GM23338 (cell line): ENCODE data around the gene REM2. TPM values are rescaled to one million over a fixed set of nuclear protein-coding genes. Genes with fewer than 3 reads are reported as not detected.

Experiments
- ATAC-seq: fragments of 200-7000 bp; cut with Tn5 transposase; 3 replicates; pipeline ENCODE4 v1.9.1; 2020
- DNase-seq: peaks from one replicate; pipeline ENCODE4 v3.0.0-alpha.2; 2015; ENCODE audit warnings: low spot score
- H2AFZ ChIP-seq: fragments of 200-600 bp; sonication (generic); 2 replicates; pipeline ENCODE4 v1.8.0; 2016; ENCODE audit warnings: antibody characterized with exemption, mild to moderate bottlenecking, moderate library complexity
- H3F3A ChIP-seq: fragments of 200-600 bp; sonication (generic); replicated peaks from 2 replicates; pipeline ENCODE4 v1.8.0; 2017; ENCODE audit warnings: antibody characterized with exemption, mixed run types, low read depth
- H3K27ac ChIP-seq: fragments of 200-600 bp; sonication (generic); 2 replicates; pipeline ENCODE4 v1.6.1; 2016; ENCODE audit warnings: low read depth
- H3K27me3 ChIP-seq: fragments of 200-600 bp; sonication (generic); 2 replicates; pipeline ENCODE4 v1.8.0; 2016; ENCODE audit warnings: mild to moderate bottlenecking, mixed run types, moderate library complexity; ENCODE audit not compliant: insufficient read depth
- H3K36me3 ChIP-seq: fragments of 200-600 bp; sonication (generic); 2 replicates; pipeline ENCODE4 v1.8.0; 2016; ENCODE audit warnings: mild to moderate bottlenecking; ENCODE audit not compliant: insufficient read depth
- H3K4me1 ChIP-seq: fragments of 200-600 bp; sonication (generic); 2 replicates; pipeline ENCODE4 v1.8.0; 2016; ENCODE audit warnings: mild to moderate bottlenecking, moderate library complexity; ENCODE audit not compliant: insufficient read depth
- H3K4me2 ChIP-seq: fragments of 200-600 bp; sonication (generic); 2 replicates; pipeline ENCODE4 v1.7.1; 2017; ENCODE audit warnings: mixed run types
- H3K4me3 ChIP-seq: fragments of 200-600 bp; sonication (generic); 2 replicates; pipeline ENCODE4 v1.6.1; 2016; ENCODE audit warnings: mixed run types
- H3K79me2 ChIP-seq: fragments of 200-600 bp; sonication (generic); replicated peaks from 2 replicates; pipeline ENCODE4 v1.8.0; 2017; ENCODE audit warnings: mild to moderate bottlenecking; ENCODE audit not compliant: insufficient read depth
- H3K9me2 ChIP-seq: fragments of 200-600 bp; sonication (generic); 2 replicates; pipeline ENCODE4 v1.8.0; 2017; ENCODE audit not compliant: insufficient read depth
- H4K20me1 ChIP-seq: fragments of 200-600 bp; sonication (generic); replicated peaks from 2 replicates; pipeline ENCODE4 v1.8.0; 2017; ENCODE audit warnings: mild to moderate bottlenecking; ENCODE audit not compliant: insufficient read depth
- H3K27ac Mint-ChIP-seq: 2 replicates; pipeline ENCODE4 v1.8.0; 2020; ENCODE audit warnings: inconsistent platforms, mild to moderate bottlenecking, moderate library complexity, mixed read lengths
- H3K27me3 Mint-ChIP-seq: 3 replicates; pipeline ENCODE4 v1.8.0; 2022; ENCODE audit warnings: low read depth, mild to moderate bottlenecking, moderate library complexity, mixed read lengths, inconsistent platforms; ENCODE audit not compliant: insufficient read depth, poor library complexity
- H3K36me3 Mint-ChIP-seq: 3 replicates; pipeline ENCODE4 v1.8.0; 2021; ENCODE audit warnings: low read depth, mild to moderate bottlenecking, inconsistent platforms, moderate library complexity, mixed read lengths
- H3K4me1 Mint-ChIP-seq: 3 replicates; pipeline ENCODE4 v1.8.0; 2020; ENCODE audit warnings: mild to moderate bottlenecking, inconsistent platforms, mixed read lengths
- H3K4me3 Mint-ChIP-seq: 3 replicates; pipeline ENCODE4 v1.8.0; 2021; ENCODE audit warnings: moderate library complexity, mild to moderate bottlenecking, inconsistent platforms, mixed read lengths
- H3K9me3 Mint-ChIP-seq: 3 replicates; pipeline ENCODE4 v1.8.0; 2020; ENCODE audit warnings: moderate library complexity, mild to moderate bottlenecking, inconsistent platforms, mixed read lengths
- CREB1 ChIP-seq: fragments of 250-450 bp; sonication (Bioruptor Pico); IDR thresholded peaks from 2 replicates; pipeline ENCODE4 v1.5.0; 2020; ENCODE audit warnings: low read depth, mild to moderate bottlenecking, moderate library complexity
- EZH2 ChIP-seq: fragments of 200-600 bp; sonication (generic); IDR thresholded peaks from one replicate; pipeline ENCODE4 v1.8.0; 2017; ENCODE audit warnings: antibody characterized with exemption, mild to moderate bottlenecking, low read depth; ENCODE audit not compliant: unreplicated experiment
- EZH2phosphoT487 ChIP-seq: fragments of 200-600 bp; sonication (generic); IDR thresholded peaks from one replicate; pipeline ENCODE4 v1.8.1; 2018; ENCODE audit warnings: antibody characterized with exemption; ENCODE audit not compliant: unreplicated experiment
- JUNB ChIP-seq: IDR thresholded peaks from one replicate; pipeline ENCODE4 v1.6.1; 2016; ENCODE audit warnings: antibody characterized with exemption; ENCODE audit not compliant: unreplicated experiment
- NANOG ChIP-seq: IDR thresholded peaks from 2 replicates; pipeline ENCODE4 v1.6.1; 2016; ENCODE audit warnings: antibody characterized with exemption, borderline replicate concordance
- POLR2AphosphoS5 ChIP-seq: IDR thresholded peaks from 2 replicates; pipeline ENCODE4 v1.6.1; 2016; ENCODE audit warnings: antibody characterized with exemption, low read depth
- STAT1 ChIP-seq: IDR thresholded peaks from one replicate; pipeline ENCODE4 v1.6.1; 2016; ENCODE audit warnings: antibody characterized with exemption; ENCODE audit not compliant: unreplicated experiment
- ZNF114 ChIP-seq: fragments of 250-450 bp; sonication (Bioruptor Pico); IDR thresholded peaks from 2 replicates; pipeline ENCODE4 v1.5.0; 2020; ENCODE audit warnings: mild to moderate bottlenecking, moderate library complexity
- ZNF331 ChIP-seq: fragments of 250-450 bp; sonication (Bioruptor Pico); IDR thresholded peaks from 2 replicates; pipeline ENCODE4 v1.5.0; 2020; ENCODE audit warnings: low read depth, mild to moderate bottlenecking, moderate library complexity
- polyA plus RNA-seq: library from polyadenylated mRNA; unstranded; fragments of >200 nt; fragmentation: Nextera tagmentation; extraction: Ambion mirVana; gene quantifications from 2 replicates; pipeline ENCODE4 v1.2.1, GENCODE V29; 2016
- total RNA-seq: library from RNA; depleted of rRNA; stranded (reverse); fragments of >200 nt; shearing (Covaris generic); gene quantifications from 2 replicates; pipeline ENCODE4 v1.2.3, GENCODE V29; 2014
- TF ChIP-seq, protein P1 (sequence below): IDR thresholded peaks from one replicate; pipeline ENCODE4 v1.6.1; 2018; ENCODE audit warnings: antibody characterized with exemption; ENCODE audit not compliant: unreplicated experiment
- TF ChIP-seq, protein P2 (sequence below): fragments of 250-450 bp; sonication (Bioruptor Pico); IDR thresholded peaks from 2 replicates; pipeline ENCODE4 v1.5.0; 2020; ENCODE audit warnings: mild to moderate bottlenecking, moderate library complexity
- TF ChIP-seq, protein P3 (sequence below), 2 experiments: fragments of 200-600 bp in 1 of 2; sonication (generic) in 1 of 2; conservative IDR thresholded peaks; 2 replicates each; pipeline versions ENCODE4 v1.5.1 to v1.6.1; 2016 to 2017; ENCODE audit warnings: antibody characterized with exemption in 2 of 2, low read depth in 2 of 2, mild to moderate bottlenecking in 2 of 2, moderate library complexity in 1 of 2
- TF ChIP-seq, protein P4 (sequence below): IDR thresholded peaks from 2 replicates; pipeline ENCODE4 v1.6.1; 2016; ENCODE audit warnings: antibody characterized with exemption

The REM2 gene
- total and polyA plus RNA-seq, 2 experiments from 2014 or later: 0.31 to 2.9 TPM

DNA sequence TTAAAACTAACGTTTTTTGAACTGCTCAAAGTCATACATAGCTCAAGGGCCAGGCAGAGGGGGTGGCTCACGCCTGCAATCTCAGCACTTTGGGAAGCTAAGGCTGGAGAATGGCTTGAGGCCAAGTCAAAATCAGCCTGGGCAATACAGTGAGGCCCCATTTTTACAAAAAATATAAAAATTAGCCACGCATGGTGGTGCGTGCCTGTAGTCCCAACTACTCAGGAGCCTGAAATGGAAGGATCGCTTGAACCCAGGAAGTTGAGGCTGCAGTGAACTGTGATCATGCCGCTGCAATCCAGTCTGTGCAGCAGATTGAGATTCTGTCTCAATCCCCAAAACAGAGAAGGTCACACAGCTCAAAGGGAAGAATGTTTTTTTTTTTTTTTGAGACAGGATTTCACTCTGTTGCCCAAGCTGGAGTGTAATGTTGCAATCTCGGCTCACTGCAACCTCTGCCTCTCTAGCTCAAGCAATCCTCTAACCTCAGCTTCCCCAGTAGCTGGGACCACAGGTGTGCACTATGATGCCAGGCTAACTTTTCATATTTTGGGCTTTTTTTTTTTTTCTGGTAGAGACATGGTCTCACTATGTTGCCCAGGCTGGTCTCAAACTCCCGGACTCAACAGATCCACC lies 33.0 kb downstream of the REM2 start:
- H3F3A ChIP-seq: peaks cover 18% of the 10 kb centered on the region
- Mint-ChIP-seq H3K36me3 (peaks cover 30% of the 10 kb centered on the region), H3K4me3 (no peak overlapping the region), H3K27me3 (peaks cover 12% of the 10 kb centered on the region), H3K27ac (no peak overlapping the region), H3K9me3 (no peaks in the 10 kb centered on the region; the same call in 2 of the 3 replicates), H3K4me1 (peaks cover 11% of the 10 kb centered on the region; the same call in 2 of the 3 replicates)
- H2AFZ ChIP-seq: no peak overlapping the region
- H4K20me1 ChIP-seq: no peaks in the 10 kb centered on the region; the same call in 1 of the 2 replicates
- no peaks in the 10 kb centered on the region for H3K9me2 ChIP-seq
- TF ChIP-seq ZNF114 (CRISPR knock-in tag) (no peak), STAT1 (no peak), POLR2AphosphoS5 (no peak), EZH2phosphoT487 (no peak), ZNF331 (no peak), JUNB (no peak), EZH2 (no peak), CREB1 (CRISPR knock-in tag) (no peak), NANOG (no peak)
- TF ChIP-seq, protein P1, sequence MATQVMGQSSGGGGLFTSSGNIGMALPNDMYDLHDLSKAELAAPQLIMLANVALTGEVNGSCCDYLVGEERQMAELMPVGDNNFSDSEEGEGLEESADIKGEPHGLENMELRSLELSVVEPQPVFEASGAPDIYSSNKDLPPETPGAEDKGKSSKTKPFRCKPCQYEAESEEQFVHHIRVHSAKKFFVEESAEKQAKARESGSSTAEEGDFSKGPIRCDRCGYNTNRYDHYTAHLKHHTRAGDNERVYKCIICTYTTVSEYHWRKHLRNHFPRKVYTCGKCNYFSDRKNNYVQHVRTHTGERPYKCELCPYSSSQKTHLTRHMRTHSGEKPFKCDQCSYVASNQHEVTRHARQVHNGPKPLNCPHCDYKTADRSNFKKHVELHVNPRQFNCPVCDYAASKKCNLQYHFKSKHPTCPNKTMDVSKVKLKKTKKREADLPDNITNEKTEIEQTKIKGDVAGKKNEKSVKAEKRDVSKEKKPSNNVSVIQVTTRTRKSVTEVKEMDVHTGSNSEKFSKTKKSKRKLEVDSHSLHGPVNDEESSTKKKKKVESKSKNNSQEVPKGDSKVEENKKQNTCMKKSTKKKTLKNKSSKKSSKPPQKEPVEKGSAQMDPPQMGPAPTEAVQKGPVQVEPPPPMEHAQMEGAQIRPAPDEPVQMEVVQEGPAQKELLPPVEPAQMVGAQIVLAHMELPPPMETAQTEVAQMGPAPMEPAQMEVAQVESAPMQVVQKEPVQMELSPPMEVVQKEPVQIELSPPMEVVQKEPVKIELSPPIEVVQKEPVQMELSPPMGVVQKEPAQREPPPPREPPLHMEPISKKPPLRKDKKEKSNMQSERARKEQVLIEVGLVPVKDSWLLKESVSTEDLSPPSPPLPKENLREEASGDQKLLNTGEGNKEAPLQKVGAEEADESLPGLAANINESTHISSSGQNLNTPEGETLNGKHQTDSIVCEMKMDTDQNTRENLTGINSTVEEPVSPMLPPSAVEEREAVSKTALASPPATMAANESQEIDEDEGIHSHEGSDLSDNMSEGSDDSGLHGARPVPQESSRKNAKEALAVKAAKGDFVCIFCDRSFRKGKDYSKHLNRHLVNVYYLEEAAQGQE: no peak
- TF ChIP-seq, protein P2, sequence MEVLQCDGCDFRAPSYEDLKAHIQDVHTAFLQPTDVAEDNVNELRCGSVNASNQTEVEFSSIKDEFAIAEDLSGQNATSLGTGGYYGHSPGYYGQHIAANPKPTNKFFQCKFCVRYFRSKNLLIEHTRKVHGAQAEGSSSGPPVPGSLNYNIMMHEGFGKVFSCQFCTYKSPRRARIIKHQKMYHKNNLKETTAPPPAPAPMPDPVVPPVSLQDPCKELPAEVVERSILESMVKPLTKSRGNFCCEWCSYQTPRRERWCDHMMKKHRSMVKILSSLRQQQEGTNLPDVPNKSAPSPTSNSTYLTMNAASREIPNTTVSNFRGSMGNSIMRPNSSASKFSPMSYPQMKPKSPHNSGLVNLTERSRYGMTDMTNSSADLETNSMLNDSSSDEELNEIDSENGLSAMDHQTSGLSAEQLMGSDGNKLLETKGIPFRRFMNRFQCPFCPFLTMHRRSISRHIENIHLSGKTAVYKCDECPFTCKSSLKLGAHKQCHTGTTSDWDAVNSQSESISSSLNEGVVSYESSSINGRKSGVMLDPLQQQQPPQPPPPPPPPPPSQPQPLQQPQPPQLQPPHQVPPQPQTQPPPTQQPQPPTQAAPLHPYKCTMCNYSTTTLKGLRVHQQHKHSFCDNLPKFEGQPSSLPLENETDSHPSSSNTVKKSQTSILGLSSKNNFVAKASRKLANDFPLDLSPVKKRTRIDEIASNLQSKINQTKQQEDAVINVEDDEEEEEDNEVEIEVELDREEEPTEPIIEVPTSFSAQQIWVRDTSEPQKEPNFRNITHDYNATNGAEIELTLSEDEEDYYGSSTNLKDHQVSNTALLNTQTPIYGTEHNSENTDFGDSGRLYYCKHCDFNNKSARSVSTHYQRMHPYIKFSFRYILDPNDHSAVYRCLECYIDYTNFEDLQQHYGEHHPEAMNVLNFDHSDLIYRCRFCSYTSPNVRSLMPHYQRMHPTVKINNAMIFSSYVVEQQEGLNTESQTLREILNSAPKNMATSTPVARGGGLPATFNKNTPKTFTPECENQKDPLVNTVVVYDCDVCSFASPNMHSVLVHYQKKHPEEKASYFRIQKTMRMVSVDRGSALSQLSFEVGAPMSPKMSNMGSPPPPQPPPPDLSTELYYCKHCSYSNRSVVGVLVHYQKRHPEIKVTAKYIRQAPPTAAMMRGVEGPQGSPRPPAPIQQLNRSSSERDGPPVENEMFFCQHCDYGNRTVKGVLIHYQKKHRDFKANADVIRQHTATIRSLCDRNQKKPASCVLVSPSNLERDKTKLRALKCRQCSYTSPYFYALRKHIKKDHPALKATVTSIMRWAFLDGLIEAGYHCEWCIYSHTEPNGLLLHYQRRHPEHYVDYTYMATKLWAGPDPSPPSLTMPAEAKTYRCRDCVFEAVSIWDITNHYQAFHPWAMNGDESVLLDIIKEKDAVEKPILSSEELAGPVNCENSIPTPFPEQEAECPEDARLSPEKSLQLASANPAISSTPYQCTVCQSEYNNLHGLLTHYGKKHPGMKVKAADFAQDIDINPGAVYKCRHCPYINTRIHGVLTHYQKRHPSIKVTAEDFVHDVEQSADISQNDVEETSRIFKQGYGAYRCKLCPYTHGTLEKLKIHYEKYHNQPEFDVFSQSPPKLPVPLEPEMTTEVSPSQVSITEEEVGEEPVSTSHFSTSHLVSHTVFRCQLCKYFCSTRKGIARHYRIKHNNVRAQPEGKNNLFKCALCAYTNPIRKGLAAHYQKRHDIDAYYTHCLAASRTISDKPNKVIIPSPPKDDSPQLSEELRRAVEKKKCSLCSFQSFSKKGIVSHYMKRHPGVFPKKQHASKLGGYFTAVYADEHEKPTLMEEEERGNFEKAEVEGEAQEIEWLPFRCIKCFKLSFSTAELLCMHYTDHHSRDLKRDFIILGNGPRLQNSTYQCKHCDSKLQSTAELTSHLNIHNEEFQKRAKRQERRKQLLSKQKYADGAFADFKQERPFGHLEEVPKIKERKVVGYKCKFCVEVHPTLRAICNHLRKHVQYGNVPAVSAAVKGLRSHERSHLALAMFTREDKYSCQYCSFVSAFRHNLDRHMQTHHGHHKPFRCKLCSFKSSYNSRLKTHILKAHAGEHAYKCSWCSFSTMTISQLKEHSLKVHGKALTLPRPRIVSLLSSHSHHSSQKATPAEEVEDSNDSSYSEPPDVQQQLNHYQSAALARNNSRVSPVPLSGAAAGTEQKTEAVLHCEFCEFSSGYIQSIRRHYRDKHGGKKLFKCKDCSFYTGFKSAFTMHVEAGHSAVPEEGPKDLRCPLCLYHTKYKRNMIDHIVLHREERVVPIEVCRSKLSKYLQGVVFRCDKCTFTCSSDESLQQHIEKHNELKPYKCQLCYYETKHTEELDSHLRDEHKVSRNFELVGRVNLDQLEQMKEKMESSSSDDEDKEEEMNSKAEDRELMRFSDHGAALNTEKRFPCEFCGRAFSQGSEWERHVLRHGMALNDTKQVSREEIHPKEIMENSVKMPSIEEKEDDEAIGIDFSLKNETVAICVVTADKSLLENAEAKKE (CRISPR knock-in tag): no peak
- TF ChIP-seq, protein P3, sequence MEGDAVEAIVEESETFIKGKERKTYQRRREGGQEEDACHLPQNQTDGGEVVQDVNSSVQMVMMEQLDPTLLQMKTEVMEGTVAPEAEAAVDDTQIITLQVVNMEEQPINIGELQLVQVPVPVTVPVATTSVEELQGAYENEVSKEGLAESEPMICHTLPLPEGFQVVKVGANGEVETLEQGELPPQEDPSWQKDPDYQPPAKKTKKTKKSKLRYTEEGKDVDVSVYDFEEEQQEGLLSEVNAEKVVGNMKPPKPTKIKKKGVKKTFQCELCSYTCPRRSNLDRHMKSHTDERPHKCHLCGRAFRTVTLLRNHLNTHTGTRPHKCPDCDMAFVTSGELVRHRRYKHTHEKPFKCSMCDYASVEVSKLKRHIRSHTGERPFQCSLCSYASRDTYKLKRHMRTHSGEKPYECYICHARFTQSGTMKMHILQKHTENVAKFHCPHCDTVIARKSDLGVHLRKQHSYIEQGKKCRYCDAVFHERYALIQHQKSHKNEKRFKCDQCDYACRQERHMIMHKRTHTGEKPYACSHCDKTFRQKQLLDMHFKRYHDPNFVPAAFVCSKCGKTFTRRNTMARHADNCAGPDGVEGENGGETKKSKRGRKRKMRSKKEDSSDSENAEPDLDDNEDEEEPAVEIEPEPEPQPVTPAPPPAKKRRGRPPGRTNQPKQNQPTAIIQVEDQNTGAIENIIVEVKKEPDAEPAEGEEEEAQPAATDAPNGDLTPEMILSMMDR (conservative IDR thresholded peaks at IDR 0.05; ENCODE audit: low read depth in 2 of 2): no peak
- TF ChIP-seq, protein P4, sequence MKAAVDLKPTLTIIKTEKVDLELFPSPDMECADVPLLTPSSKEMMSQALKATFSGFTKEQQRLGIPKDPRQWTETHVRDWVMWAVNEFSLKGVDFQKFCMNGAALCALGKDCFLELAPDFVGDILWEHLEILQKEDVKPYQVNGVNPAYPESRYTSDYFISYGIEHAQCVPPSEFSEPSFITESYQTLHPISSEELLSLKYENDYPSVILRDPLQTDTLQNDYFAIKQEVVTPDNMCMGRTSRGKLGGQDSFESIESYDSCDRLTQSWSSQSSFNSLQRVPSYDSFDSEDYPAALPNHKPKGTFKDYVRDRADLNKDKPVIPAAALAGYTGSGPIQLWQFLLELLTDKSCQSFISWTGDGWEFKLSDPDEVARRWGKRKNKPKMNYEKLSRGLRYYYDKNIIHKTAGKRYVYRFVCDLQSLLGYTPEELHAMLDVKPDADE: no peak
- DNase-seq: no peak
- H3K27me3 ChIP-seq: no peaks in the 10 kb centered on the region
- H3K79me2 ChIP-seq: peaks cover 63% of the 10 kb centered on the region
- no peak for ATAC-seq
- H3K36me3 ChIP-seq: peaks cover 21% of the 10 kb centered on the region
- no peak overlapping the region for H3K27ac ChIP-seq
- peaks cover 9% of the 10 kb centered on the region for H3K4me1 ChIP-seq
- no peak overlapping the region for H3K4me3 ChIP-seq
- no peak overlapping the region for H3K4me2 ChIP-seq
